ENCODE results near the gene ZNF18. TPM values are rescaled to one million over a fixed set of nuclear protein-coding genes. Genes with fewer than 3 reads are reported as not detected.

ZNF18 gene
- total RNA-seq, 1 donor from 2014 or later: 19.0 TPM

Small RNA genes within 50 kb of the gene (small RNA-seq; reads per million reads assigned to genes)
- not detected for gene RNU11-2P

Other genes with a start within 250 kb of the ZNF18 start
- gene MAP2K4, start 23.4 kb upstream of the ZNF18 start, total RNA-seq: 102 TPM